ENCODE data around the gene PPAT. TPM values are rescaled to one million over a fixed set of nuclear protein-coding genes. Genes with fewer than 3 reads are reported as not detected.
A peak's percentile ranks its signal among the peaks of the same experiment; 100 is the strongest.
"Not testable (repeated sequence)": the region's sequence is repeated elsewhere in the genome, so short reads cannot be mapped to it uniquely, and the experiment has no call there.

The PPAT gene
- total RNA-seq, 1 experiment from 2014 or later: 28.9 TPM

GRCh38 chr4:56469489-56470210 lies 34.2 kb upstream of the PPAT start:
- H3K36me3 Mint-ChIP-seq (ENCODE audit: insufficient read depth, unreplicated experiment): peaks cover 54% of the 10 kb centered on the region
- peak overlapping the region; percentile 26 for H3K4me3 Mint-ChIP-seq (ENCODE audit: low read depth, unreplicated experiment)
- CTCF ChIA-PET: no interaction called here
- intact Hi-C loops (cut with micrococcal nuclease; ENCODE audit: unreplicated experiment): no loop called here
- H3K27ac Mint-ChIP-seq (ENCODE audit: unreplicated experiment): no peak overlapping the region
- H3K4me1 Mint-ChIP-seq (ENCODE audit: low read depth, unreplicated experiment): peaks cover 16% of the 10 kb centered on the region
- no peaks in the 10 kb centered on the region for H3K27me3 Mint-ChIP-seq (ENCODE audit: unreplicated experiment)
- H3K9me3 Mint-ChIP-seq (ENCODE audit: low read depth, unreplicated experiment): no peaks in the 10 kb centered on the region
- DNase-seq: no peak
- no TSS peak for BruUV-seq (replicated peaks)
- no peak for TF ChIP-seq CTCF (IDR thresholded peaks at IDR 0.05; ENCODE audit: unreplicated experiment)

GRCh38 chr4:56468097-56468422 lies 32.6 kb upstream of the PPAT start:
- peak overlapping the region; percentile 100 for H3K27ac Mint-ChIP-seq (ENCODE audit: unreplicated experiment)
- no TSS peak for BruUV-seq (replicated peaks)
- no peaks in the 10 kb centered on the region for H3K27me3 Mint-ChIP-seq (ENCODE audit: unreplicated experiment)
- intact Hi-C loops (cut with micrococcal nuclease; ENCODE audit: unreplicated experiment): no loop called here
- peaks cover 22% of the 10 kb centered on the region for H3K4me1 Mint-ChIP-seq (ENCODE audit: low read depth, unreplicated experiment)
- CTCF ChIA-PET: interaction anchor here (1.2 kb wide), 1 partner anchor 520 kb away, joined by 4 read pairs; no protein-coding TSS in a partner anchor
- TF ChIP-seq CTCF (IDR thresholded peaks at IDR 0.05; ENCODE audit: unreplicated experiment): no peak
- peak overlapping the region; percentile 99 for H3K4me3 Mint-ChIP-seq (ENCODE audit: low read depth, unreplicated experiment)
- no peaks in the 10 kb centered on the region for H3K9me3 Mint-ChIP-seq (ENCODE audit: low read depth, unreplicated experiment)
- no peak for DNase-seq
- H3K36me3 Mint-ChIP-seq (ENCODE audit: insufficient read depth, unreplicated experiment): peaks cover 51% of the 10 kb centered on the region

- intact Hi-C loops (cut with micrococcal nuclease; ENCODE audit: unreplicated experiment): no loop called here
- BruUV-seq (replicated peaks): no TSS peak
- CTCF ChIA-PET: interaction anchor here (1.2 kb wide), 1 partner anchor 519 kb away, joined by 4 read pairs; no protein-coding TSS in a partner anchor
- Mint-ChIP-seq H3K27me3 (ENCODE audit: unreplicated experiment) (no peaks in the 10 kb centered on the region), H3K27ac (ENCODE audit: unreplicated experiment) (peak within 1 kb of the TSS; percentile 100), H3K4me3 (ENCODE audit: low read depth, unreplicated experiment) (peak within 1 kb of the TSS; percentile 99), H3K4me1 (ENCODE audit: low read depth, unreplicated experiment) (peaks cover 22% of the 10 kb centered on the region), H3K9me3 (ENCODE audit: low read depth, unreplicated experiment) (no peaks in the 10 kb centered on the region), H3K36me3 (ENCODE audit: insufficient read depth, unreplicated experiment) (peaks cover 45% of the 10 kb centered on the region)
- TF ChIP-seq CTCF (IDR thresholded peaks at IDR 0.05; ENCODE audit: unreplicated experiment): no peak
- peak; percentile 82 for DNase-seq
Measured at GRCh38 chr4:56467284-56468096, 32.1 kb upstream of the PPAT start, which contains the start of gene SRP72. SRP72 (plus strand) TSS chr4:56467617; CDS start chr4:56467636, 19 bp downstream.

- H3K9me3 Mint-ChIP-seq (ENCODE audit: low read depth, unreplicated experiment): no peaks in the 10 kb centered on the region
- peak overlapping the region; percentile 100 for H3K27ac Mint-ChIP-seq (ENCODE audit: unreplicated experiment)
- H3K27me3 Mint-ChIP-seq (ENCODE audit: unreplicated experiment): no peaks in the 10 kb centered on the region
- H3K4me3 Mint-ChIP-seq (ENCODE audit: low read depth, unreplicated experiment): peak overlapping the region; percentile 99
- peaks cover 45% of the 10 kb centered on the region for H3K36me3 Mint-ChIP-seq (ENCODE audit: insufficient read depth, unreplicated experiment)
- TSS peak; percentile 65 for BruUV-seq (replicated peaks)
- TF ChIP-seq CTCF (IDR thresholded peaks at IDR 0.05; ENCODE audit: unreplicated experiment): no peak
- peaks cover 22% of the 10 kb centered on the region for H3K4me1 Mint-ChIP-seq (ENCODE audit: low read depth, unreplicated experiment)
- CTCF ChIA-PET: interaction anchor here (0.7 kb wide), 1 partner anchor 10 kb away, joined by 7 read pairs; no protein-coding TSS in a partner anchor
- intact Hi-C loops (cut with micrococcal nuclease; ENCODE audit: unreplicated experiment): no loop called here
- no peak for DNase-seq
Measured at GRCh38 chr4:56466910-56467283, 31.5 kb upstream of the PPAT start.

- BruUV-seq (replicated peaks); intact Hi-C loops (cut with micrococcal nuclease; ENCODE audit: unreplicated experiment); H3K9me3 Mint-ChIP-seq (ENCODE audit: low read depth, unreplicated experiment); H3K27me3 Mint-ChIP-seq (ENCODE audit: unreplicated experiment): not testable (repeated sequence)
- CTCF ChIA-PET: interaction anchor here (0.7 kb wide), 3 partner anchors 9 to 590 kb away, joined by 4 to 7 read pairs (median 5); no protein-coding TSS in a partner anchor
- Mint-ChIP-seq H3K4me1 (ENCODE audit: low read depth, unreplicated experiment) (peaks cover 22% of the 10 kb centered on the region), H3K4me3 (ENCODE audit: low read depth, unreplicated experiment) (peak overlapping the region; percentile 99), H3K27ac (ENCODE audit: unreplicated experiment) (peak overlapping the region; percentile 100), H3K36me3 (ENCODE audit: insufficient read depth, unreplicated experiment) (peaks cover 45% of the 10 kb centered on the region)
- peak; percentile 8 for DNase-seq
Measured at GRCh38 chr4:56466296-56466761, 30.9 kb upstream of the PPAT start.
